Amniotic epithelial cell (primary cell): Measurements from ENCODE around the gene TULP4.
"Not testable (repeated sequence)": the region's sequence is repeated elsewhere in the genome, so short reads cannot be mapped to it uniquely, and the experiment has no call there.

Source experiments
- DNase-seq: peaks from one replicate; pipeline ENCODE4 v3.0.0-alpha.2; 2010; ENCODE audit warnings: low read depth

TULP4 gene

GRCh38 chr6:158502263-158502950, 190.1 kb downstream of the TULP4 start:
- DNase-seq = no peak

- DNase-seq = no peak
Measured at GRCh38 chr6:158503222-158503621, 191.0 kb downstream of the TULP4 start.

- no peak for DNase-seq
Measured at GRCh38 chr6:158503846-158504245, 191.6 kb downstream of the TULP4 start.

- DNase-seq = no peak
Measured at GRCh38 chr6:158505194-158505593, 192.9 kb downstream of the TULP4 start.

- DNase-seq = peak; percentile 52
Measured at GRCh38 chr6:158506601-158507000, 194.3 kb downstream of the TULP4 start.

- no peak for DNase-seq
Measured at GRCh38 chr6:158507174-158507573, 194.9 kb downstream of the TULP4 start.

GRCh38 chr6:158508450-158508849, 196.2 kb downstream of the TULP4 start:
- DNase-seq = no peak

- no peak for DNase-seq
Measured at GRCh38 chr6:158509465-158509864, 197.2 kb downstream of the TULP4 start.

GRCh38 chr6:158512809-158513208, 200.5 kb downstream of the TULP4 start:
- DNase-seq = no peak

GRCh38 chr6:158514176-158514575, 201.9 kb downstream of the TULP4 start:
- no peak for DNase-seq

- DNase-seq = no peak
Measured at GRCh38 chr6:158514991-158515390, 202.7 kb downstream of the TULP4 start.

- no peak for DNase-seq
Measured at GRCh38 chr6:158516098-158516497, 203.8 kb downstream of the TULP4 start.

GRCh38 chr6:158517038-158517437, 204.8 kb downstream of the TULP4 start:
- DNase-seq = no peak

- DNase-seq = no peak
Measured at GRCh38 chr6:158517581-158517980, 205.3 kb downstream of the TULP4 start.

- peak; percentile 72 for DNase-seq
Measured at GRCh38 chr6:158518191-158519127, 206.2 kb downstream of the TULP4 start.

GRCh38 chr6:158519300-158519699, 207.0 kb downstream of the TULP4 start:
- no peak for DNase-seq

GRCh38 chr6:158519761-158520160, 207.5 kb downstream of the TULP4 start:
- no peak for DNase-seq

GRCh38 chr6:158520975-158521374, 208.7 kb downstream of the TULP4 start:
- not testable (repeated sequence) for DNase-seq

GRCh38 chr6:158521759-158522158, 209.5 kb downstream of the TULP4 start:
- DNase-seq = no peak

- no peak for DNase-seq
Measured at GRCh38 chr6:158522616-158523015, 210.4 kb downstream of the TULP4 start.

- DNase-seq = no peak
Measured at GRCh38 chr6:158524311-158524710, 212.0 kb downstream of the TULP4 start.

- not testable (repeated sequence) for DNase-seq
Measured at GRCh38 chr6:158527858-158528257, 215.6 kb downstream of the TULP4 start.

GRCh38 chr6:158528826-158529225, 216.6 kb downstream of the TULP4 start:
- DNase-seq = no peak
